Dermis microvascular lymphatic vessel endothelial cell (primary cell): ENCODE measurements around the gene GPATCH1. TPM values are rescaled to one million over a fixed set of nuclear protein-coding genes. Genes with fewer than 3 reads are reported as not detected.
"Not testable (repeated sequence)": the region's sequence is repeated elsewhere in the genome, so short reads cannot be mapped to it uniquely, and the experiment has no call there.

ENCODE experiments used
- DNase-seq, 2 donors: peaks; one replicate each; pipeline versions ENCODE4 v3.0.0 to v3.0.0-alpha.2; 2010; ENCODE audit warnings: low read depth in 2 of 2
- total RNA-seq: library from RNA; depleted of rRNA; stranded (reverse); fragments of >200 nt; gene quantifications from 2 replicates; pipeline ENCODE4 v1.2.1, GENCODE V29; 2014

Gene GPATCH1
- total RNA-seq, 1 donor from 2014 or later: 4.4 TPM

DNA sequence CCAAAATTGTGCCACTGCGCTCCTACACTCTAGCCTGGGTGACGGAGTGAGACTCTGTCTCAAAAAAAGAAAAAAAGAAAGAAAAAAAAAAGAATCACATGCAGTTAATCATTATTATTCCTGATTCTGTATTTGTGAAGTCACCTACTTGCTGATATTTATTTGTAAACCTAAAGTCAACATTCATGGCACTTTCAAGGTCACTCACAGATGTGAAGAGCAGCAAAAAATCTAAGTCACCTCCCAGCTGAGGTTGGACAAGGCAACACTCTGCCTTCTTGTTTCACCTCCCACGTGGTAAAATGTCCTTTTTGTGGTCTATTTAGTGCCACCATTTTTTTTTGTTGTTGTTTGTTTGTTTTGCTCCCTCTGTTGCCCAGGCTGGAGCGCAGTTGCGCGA lies 77.4 kb downstream of the GPATCH1 start:
- DNase-seq: no peak

DNA sequence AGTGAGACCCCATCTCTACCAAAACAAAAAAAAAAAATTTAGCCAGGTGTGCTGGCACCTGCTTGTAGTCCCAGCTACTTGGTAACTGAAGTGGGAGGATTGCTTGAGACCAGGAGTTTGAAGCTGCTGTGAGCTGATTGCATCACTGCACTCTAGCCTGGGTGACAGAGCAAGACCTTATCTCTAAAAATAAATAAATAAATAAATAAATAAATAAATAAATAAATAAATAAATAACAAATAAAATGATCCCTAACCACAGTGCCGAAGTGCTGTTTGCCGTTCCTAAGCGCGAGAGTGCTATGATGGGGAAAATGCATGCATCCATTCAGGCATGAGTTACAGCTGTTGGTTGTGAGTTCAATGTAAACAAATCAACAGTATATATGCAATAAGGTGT lies 78.2 kb downstream of the GPATCH1 start:
- DNase-seq: no peak

DNA sequence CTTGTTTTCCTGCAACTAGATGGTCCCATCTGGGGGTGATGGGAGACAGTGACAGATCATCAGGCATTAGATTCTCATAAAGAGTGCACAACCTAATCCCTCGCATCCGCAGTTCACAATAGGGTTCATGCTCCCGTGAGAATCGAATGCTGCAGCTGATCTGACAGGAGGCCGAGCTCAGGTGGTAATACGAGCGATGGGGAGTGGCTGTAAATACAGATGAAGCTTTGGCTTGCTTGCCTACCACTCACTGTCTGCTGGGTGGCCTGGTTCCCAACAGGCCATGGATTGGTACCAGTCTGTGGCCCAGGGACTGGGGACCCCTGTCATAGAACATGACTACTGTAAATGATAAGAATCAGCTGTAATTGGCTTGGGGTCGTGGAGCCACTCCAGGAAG lies 78.9 kb downstream of the GPATCH1 start:
- DNase-seq: no peak

DNA sequence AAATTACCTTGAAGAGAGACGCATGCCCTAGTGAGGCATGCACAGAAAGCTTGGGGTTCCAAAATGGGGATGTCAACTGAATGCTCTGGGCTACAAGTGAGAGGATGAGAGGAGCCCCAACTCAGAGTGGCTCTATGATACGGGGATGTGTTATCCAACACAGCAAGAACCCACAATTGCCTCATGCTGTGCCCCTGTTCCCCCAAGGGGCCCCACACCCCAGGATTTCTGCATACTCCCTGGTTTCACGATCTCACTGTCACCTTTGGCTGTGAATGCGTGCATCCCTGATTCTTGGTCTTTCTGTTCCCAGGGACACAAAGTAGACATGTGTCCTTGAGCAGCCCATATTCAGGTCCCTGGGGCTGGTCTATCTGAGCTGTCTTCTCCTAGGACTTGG lies 80.2 kb downstream of the GPATCH1 start:
- DNase-seq: no peak

- no peak for DNase-seq
Observed at GRCh38 chr19:33163481-33163880, 82.5 kb downstream of the GPATCH1 start.

DNA sequence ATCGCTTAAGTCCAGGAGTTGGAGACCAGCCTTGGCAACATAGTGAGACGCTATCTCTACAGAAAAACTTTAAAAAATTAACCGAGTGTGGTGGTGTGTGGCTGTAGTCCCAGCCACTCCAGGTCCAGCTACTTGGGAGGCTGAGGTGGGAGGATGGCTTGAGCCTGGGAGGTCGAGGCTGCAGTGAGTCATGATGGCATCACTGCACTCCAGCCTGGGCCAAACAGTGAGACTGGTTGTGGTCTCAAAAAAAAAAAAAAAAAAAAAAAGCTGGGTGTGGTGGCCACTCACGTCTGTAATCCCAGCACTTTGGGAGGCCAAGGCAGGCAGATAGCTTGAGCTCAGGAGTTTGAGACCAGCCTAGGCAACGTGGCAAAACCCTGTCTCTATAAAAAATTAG lies 85.1 kb downstream of the GPATCH1 start:
- not testable (repeated sequence) for DNase-seq

DNA sequence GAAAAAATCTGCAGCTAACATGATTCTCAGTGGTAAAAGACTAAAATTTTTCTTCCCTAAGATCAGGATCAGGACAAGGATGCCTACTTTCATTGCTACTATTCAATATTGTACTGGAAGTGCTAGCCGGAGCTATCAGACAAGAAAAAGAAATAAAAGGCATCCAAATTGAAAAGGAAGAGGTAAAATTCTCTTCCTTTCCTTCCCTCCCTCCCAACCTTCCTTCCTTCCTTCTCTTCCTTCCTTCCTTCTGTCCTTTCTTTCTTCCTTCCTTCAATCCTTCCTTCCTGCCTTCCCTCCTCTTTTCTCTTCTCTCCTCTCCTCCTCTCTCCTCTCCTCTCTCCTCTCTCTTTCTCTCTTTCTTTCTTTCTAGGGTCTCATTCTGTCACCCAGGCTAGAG lies 86.5 kb downstream of the GPATCH1 start:
- DNase-seq: no peak

DNA sequence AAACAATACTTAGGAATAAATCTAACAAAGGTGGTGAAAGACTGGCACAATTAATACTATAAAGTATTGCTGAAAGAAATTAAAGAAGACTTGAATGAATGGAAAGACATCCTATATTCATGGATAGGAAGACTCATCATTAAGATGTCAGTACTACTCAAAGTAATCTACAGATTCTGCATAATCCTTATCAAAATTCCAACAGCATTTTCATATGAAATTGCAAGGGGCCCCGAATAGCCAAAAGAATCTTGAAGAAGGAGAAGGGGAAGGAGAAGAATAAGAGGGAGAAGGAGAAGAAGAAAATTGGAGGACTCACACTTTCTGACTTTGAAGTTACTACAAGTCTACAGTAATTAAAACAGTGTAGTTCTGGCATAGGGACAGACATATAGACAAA lies 87.5 kb downstream of the GPATCH1 start:
- no peak for DNase-seq

GRCh38 chr19:33171222-33171795 lies 90.3 kb downstream of the GPATCH1 start:
- no peak for DNase-seq

GRCh38 chr19:33171916-33172359 lies 91.0 kb downstream of the GPATCH1 start:
- no peak for DNase-seq

- no peak for DNase-seq
Observed at GRCh38 chr19:33174186-33174585, 93.2 kb downstream of the GPATCH1 start.

- DNase-seq: no peak
Observed at GRCh38 chr19:33175156-33175782, 94.3 kb downstream of the GPATCH1 start.

DNA sequence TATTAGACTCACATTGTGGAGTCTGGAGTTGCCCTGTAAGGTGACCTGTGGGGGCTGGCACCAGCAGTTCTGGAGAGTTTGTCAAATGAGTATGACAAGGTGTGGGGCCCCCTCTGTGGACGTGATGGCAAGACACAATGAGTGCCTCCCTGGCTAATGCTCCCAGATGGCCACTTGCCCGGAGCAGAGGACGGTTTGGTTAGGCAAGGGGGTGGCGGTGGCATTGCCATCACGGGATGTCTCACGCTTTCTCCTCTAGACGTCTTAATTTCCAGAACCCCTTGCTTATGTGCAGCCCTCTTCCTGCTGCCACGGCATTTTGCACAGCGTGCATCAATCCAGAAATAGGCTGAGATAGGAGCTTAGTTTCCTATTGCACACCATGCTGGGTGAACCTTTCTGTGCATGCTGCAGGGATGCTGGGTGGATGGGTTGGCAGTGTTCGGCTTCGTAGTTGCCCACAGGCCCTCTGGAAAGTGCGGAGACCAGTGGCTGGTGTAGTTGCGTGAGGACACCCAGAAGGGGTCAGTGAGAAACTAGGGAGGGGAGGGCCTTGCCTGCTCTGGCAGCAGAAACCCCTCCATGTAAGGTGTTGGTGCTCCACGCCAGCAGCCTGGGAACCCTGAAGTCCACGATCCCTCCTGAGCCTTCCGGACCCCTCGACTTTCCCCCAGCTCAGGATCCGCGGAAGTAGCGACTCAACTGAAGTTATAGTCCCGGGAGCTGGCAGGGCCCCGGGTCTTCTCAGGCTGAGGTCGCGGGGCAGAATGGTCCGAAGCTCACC lies 95.1 kb downstream of the GPATCH1 start:
- DNase-seq: peak; percentile 25 to 58

DNA sequence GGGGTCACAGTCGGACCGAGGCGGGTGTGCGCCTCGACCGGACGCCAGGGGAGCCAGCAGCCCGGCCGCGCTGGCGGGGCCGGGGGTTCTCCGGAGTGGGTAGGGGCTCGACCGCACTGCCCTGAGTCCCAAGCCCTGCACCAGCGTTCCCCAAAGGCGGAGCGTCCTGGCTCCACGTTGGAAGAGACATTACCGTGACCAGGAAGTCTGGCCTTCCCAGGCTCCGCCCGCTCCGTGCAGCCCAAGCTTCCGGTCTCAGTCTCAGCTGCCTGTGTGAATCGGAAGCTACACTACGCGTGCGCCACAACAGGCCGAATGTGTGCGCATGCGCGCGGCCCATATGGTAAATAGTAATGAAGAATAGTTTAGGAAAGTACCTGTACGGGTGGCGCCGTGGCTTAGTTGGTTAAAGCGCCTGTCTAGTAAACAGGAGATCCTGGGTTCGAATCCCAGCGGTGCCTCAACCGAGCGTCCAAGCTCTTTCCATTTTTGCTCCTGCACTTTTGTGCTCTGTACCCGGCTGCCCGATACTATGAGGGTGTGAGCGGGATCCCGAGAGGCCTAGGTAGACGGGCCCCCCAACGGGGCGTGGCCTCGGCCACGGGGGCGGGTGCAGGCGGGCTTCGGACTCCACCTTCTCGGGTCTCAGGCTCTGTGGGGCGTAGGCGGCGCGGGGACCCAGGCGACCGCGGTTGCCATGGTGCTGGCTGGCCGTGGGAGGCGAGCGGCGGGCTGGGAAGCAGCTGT lies 95.9 kb downstream of the GPATCH1 start:
- DNase-seq: peak; percentile 95 to 97

DNA sequence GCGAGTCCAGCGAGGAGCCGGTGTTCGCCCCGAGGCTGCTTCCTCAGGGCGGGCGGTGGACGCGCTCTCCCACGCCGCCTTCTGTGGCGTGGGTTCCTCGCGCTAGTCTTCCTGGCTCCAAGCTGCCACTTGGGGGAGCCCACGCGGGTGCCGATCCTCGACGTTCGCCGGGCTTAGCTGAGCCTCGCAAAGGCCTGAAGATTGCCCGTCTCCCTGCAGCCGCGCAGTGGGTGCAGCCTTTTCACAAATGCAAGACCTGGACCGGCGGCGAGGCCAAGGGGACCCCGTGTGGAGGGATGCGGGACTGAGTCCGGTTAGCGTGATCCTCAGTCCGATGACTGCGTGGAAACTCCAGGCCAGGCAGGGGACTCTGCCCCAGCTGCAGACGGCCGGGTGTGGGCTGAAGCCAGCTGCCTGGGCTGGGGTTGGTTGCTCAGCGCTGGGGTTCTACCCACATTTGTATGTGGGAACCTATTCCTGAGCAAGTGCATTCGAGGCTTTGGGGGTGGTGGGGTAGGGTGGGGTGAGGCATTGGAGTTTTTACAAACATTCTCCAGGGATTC lies 96.5 kb downstream of the GPATCH1 start:
- DNase-seq: peak in 1 of 2 donors; percentile 34

Other genes with a start within 250 kb of the GPATCH1 start
- gene SLC7A9, start 211.4 kb upstream of the GPATCH1 start, total RNA-seq: under 0.01 TPM in 2 replicates
- gene CEP89, start 109.2 kb upstream of the GPATCH1 start, total RNA-seq: 5.6 and 6.7 TPM in 2 replicates
- gene FAAP24, start 108.9 kb upstream of the GPATCH1 start, total RNA-seq: 1.8 and 2.0 TPM in 2 replicates
- gene RHPN2, start 16.3 kb upstream of the GPATCH1 start, total RNA-seq: 5.9 and 15.8 TPM in 2 replicates
- gene WDR88, start 50.9 kb downstream of the GPATCH1 start, total RNA-seq: not detected in 2 replicates
- gene LRP3, start 113.1 kb downstream of the GPATCH1 start, total RNA-seq: 6.9 and 13.0 TPM in 2 replicates
- gene SLC7A10, start 144.7 kb downstream of the GPATCH1 start, total RNA-seq: not detected in 2 replicates
- gene CEBPA, start 221.4 kb downstream of the GPATCH1 start, total RNA-seq: 0.13 TPM in 2 replicates